Measurements from ENCODE around the gene DTX1.

DNA sequence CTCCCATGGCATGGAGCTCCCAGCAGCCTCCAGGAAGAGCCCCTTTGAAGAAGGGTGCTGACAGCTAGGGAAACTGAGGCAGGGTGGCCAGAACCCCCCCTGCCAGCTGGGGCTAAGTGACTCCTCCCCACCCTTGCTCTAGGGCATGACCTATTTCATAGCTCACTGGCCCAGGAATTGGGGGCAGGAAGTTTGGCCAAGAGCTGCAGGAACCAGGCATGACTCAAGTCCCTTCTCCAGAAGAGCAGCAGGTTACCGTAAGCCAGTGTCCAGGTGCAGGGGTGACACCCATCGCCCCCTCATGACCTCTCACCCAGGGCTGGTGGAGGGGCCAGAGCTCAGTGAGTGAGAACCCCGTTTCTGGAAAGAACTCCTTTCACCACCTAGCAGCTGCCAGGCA, 77.1 kb downstream of the DTX1 start:
- TF ChIP-seq CTCF (IDR thresholded peaks at IDR 0.05; ENCODE audit: insufficient read depth, low read depth, low read length) (no peak), EZH2 (IDR thresholded peaks at IDR 0.05; ENCODE audit: insufficient read depth, low read length) (no peak)
